NCI-H748 (cell line): Measurements from ENCODE around the gene FOXK1.

Experiments
- DNase-seq: peaks from one replicate; lab custom pipeline; 2025; ENCODE audit not compliant: unreplicated experiment; lab: John Stamatoyannopoulos, UW

Gene FOXK1

GRCh38 chr7:4694305-4694704 is 12.2 kb downstream of the FOXK1 start:
- no peak for DNase-seq

GRCh38 chr7:4698707-4699275 is 16.7 kb downstream of the FOXK1 start:
- no peak for DNase-seq

- no peak for DNase-seq
Observed at GRCh38 chr7:4699841-4700240, 17.7 kb downstream of the FOXK1 start.

DNA sequence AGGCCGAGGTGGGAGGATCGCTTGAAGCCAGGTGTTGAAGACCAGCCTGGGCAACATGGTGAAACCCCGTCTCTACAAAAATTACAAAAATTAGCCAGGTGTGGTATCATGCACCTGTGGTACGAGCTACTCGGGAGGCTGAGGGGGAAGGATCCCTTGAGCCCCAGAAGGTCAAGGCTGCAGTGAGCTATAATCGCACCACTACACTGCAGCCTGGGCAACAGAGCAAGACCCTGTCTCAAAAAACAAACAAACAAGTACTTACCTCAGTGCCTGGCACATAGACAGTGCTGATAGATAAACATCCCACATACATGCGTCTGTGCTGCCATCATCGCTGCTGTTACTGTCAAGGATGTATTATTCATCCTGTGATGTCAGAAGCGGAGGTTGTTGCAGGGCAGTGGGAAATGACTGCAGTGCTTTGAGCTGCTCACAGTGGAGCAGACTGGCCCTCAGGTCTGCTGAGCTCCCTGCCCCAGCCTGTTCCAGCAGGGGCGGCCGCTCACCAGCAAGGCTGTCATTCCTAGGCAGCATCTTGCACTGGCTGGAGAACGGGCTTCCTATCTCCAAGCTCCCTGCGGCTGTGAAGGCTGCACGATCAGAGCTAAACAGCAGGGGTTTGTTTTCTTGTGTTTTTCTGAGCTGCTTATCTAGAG is 18.6 kb downstream of the FOXK1 start:
- no peak for DNase-seq

DNA sequence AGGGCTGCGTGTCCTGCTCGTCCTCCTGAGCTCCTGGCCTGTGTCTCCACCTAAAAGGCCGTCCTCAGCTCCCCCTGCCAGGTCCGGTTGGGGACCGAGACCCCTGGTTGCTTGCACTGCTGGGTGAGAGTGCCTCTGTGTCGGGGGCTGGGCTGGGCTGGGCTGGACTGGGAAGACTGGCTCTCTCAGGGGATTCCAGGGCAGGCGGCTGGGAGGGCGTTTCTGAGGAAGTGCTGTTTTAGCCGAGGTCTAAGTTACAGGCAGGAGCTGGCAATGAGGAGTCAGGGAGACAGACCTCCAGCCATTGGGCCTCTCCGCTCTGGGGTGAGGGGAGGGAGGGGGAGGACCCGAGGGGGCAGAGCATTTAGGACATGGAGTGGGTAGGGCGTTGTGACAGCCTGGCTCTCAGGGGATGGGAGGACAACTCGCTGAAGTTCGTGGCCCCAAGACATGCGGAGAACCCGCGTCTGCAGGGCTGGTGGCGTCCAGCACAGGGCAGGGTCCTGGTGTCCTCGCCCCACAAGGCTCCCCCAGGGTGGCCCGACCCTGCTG is 20.9 kb downstream of the FOXK1 start:
- no peak for DNase-seq

DNA sequence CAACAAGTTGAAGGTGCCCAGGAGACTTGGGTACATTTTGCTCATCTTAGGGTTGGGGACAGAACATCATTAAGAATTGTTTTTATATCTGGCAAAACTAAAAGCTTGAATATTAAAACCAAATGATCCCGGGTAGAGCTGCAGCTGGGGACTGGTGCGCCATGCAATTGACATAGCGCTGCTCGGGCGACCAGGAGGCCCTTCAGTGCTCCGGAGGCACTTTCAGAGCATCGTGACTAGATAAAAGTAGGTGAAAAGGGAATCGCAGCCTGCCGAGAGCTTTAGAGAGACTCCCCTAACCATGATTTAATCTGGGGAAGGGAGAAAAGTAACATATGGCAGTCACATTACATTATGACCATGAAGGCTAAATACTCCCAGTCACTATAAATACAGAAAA is 21.4 kb downstream of the FOXK1 start:
- no peak for DNase-seq

- DNase-seq = no peak
Observed at GRCh38 chr7:4706384-4707216, 24.5 kb downstream of the FOXK1 start.

DNA sequence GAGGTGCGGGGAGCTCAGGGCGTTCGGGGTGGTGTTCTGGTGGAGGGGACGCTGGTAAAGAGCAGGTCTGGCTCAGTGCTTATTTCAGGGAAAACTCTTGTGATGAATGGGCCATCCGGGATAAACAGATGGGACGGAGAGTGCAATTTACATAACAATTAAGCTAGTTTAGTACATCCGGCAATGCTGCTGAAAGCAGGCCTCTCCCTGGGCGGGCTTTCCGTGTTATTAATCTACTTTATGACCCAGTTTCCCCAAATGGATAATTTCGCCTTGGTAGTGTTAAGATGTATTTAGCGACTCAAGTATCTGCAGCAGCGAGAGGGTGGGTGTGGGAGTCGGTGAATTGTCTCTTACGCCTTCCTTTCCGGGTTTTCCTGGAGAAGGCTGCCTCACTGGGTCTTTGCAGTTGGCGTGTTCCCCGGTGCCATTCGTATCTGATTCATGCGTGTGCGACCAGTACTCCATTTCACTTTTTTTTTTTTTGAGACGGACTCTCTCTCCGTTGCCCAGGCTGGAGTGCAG is 25.2 kb downstream of the FOXK1 start:
- DNase-seq = no peak

GRCh38 chr7:4707980-4708411 is 25.9 kb downstream of the FOXK1 start:
- no peak for DNase-seq

GRCh38 chr7:4709187-4709586 is 27.1 kb downstream of the FOXK1 start:
- no peak for DNase-seq

GRCh38 chr7:4711093-4711492 is 29.0 kb downstream of the FOXK1 start:
- DNase-seq = no peak

GRCh38 chr7:4711634-4712033 is 29.5 kb downstream of the FOXK1 start:
- DNase-seq = peak; percentile 17

- peak; percentile 84 for DNase-seq
Observed at GRCh38 chr7:4712281-4713182, 30.4 kb downstream of the FOXK1 start.

DNA sequence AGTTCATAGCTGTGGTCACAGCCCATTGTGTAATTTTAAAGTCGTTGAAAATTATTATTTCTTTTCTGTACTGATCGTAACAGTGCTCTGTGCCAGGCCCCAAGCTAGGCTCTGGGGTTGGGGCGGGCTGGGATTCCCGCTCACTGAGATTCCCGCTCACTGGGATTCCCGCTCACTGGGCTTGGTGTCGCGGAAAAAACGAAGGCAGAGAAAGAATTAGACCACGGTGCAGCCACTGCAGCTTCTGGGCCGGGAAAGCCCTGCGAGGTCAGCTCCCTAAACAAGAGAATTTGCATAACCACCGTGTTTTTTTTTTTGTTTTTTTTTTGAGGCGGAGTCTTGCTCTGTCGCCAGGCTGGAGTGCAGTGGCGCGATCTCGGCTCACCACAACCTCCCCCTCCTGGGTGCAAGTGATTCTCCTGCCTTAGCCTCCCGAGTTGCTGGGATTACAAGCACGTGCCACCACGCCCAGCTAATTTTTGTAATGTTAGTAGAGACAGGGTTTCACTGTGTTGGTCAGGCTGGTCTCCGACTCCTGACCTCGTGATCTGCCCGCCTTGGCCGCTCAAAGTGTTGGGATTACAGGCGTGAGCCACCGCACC is 31.2 kb downstream of the FOXK1 start:
- DNase-seq = peak; percentile 29

DNA sequence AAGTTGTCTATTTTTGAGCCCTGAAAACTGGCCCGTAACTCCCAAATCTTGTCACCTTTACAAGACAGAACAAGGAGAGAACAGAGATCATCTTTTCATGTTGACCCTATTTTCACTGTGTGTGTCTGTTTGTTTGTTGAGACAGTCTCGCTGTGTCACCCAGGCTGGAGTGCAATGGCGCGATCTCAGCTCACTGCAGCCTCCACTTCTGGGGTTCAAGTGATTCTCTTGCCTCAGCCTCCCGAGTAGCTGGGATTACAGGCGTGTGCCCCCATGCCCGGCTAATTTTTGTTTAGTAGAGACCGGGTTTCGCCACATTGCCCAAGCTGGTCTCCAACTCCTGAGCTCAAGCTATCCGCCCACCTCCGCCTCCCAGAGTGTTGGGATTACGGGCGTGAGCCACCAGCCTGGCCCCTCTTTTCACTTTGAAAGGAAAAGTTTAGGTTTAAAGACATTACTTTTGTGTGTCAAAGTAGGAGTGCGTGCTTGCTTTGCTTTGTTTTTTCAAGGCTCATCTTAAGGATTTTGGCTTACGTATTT is 32.1 kb downstream of the FOXK1 start:
- DNase-seq = no peak

DNA sequence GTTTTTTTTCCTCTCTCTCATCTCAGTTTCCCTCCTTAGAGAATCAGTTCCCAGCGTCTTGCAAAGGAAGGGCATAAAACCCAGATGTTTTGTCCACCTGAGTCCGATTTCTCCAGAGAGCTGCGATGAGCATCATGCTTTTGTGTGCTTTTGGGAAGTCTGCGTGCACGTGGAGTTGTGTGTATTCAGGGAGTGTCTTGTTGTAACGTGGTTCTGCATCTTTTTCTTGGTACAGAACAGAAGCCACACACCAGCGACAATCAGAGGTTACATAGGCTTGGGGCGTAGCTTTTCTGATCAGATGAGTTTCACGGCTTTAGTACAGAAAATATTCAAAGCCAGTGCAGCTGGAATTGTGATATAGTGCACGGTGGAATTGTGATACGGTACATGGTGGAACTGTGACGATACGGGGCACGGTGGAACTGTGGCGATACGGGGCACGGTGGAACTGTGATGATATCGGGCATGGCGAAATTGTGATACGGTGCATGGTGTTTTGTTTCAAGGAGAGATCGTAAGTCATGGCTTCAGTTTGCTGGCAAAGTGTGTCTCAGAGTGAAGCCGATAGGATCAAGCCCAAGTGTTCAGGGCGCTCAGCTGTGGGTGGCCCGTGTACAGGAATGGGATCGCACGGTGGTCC is 32.8 kb downstream of the FOXK1 start:
- no peak for DNase-seq

DNA sequence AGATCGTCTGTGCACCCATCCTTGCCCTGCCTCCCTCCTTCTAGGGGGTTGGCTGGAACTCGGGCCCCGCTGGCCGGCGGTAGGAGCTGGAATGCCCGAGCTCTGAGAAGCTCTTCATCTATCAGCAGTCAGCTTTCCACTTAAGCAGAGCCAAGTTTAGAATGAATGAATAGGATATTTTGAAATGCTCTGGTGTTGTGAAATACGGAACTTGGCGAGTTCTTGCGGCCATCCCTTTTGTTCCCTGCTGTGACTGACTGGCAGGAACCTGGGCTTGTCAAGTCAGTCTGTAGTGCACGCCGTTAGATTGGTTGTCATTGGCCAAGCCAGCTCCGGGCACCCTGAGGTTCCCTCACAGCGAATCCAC is 33.3 kb downstream of the FOXK1 start:
- no peak for DNase-seq

- DNase-seq = no peak
Observed at GRCh38 chr7:4716946-4717795, 35.1 kb downstream of the FOXK1 start.

DNA sequence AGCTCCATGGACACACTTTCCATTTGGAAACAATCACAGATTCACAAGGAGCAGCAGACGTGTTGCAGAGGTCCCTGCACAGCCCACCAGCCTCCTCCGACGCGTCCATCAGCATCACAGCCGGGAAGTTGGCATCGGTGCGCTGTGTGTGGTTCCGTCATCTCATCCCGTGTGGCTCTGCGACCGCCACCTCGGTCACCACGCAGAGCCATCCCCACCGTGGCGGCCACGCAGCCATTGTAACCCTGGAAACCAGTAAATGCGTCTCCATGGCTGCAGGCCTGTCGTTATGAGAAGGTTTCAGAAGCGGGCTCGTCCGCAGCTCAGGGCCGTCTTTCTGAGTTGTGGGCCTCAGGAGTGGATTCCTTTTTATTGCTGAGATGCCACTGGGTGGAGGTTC is 36.0 kb downstream of the FOXK1 start:
- DNase-seq = no peak
